AG04450 (cell line): ENCODE measurements around the gene B3GAT3. TPM values are rescaled to one million over a fixed set of nuclear protein-coding genes. Genes with fewer than 3 reads are reported as not detected.

ENCODE experiments used
- CTCF ChIA-PET: fragments of 300-600, 350-600 bp; formaldehyde crosslinking; extraction: SDS; loops from one replicate; lab custom pipeline; 2022; ENCODE audit warnings: antibody characterized with exemption, inconsistent platforms; lab: Charles Lee
- POLR2A ChIA-PET: fragments of 350-600 bp; formaldehyde crosslinking; extraction: SDS; loops from one replicate; lab custom pipeline; 2021; ENCODE audit warnings: antibody characterized with exemption, inconsistent platforms; lab: Yijun Ruan, JAX
- DNase-seq: peaks from one replicate; pipeline ENCODE4 v3.0.0-alpha.2; 2011; ENCODE audit warnings: low read depth, low spot score
- H3K27ac ChIP-seq: one replicate; pipeline ENCODE4 v1.5.1; 2012; ENCODE audit warnings: low read depth, low read length, control low read depth
- H3K27me3 ChIP-seq: one replicate; pipeline ENCODE4 v1.6.0; 2012; ENCODE audit warnings: low read length; ENCODE audit not compliant: control insufficient read depth, insufficient read depth
- H3K4me3 ChIP-seq: 2 replicates; pipeline ENCODE4 v1.5.1; 2011; ENCODE audit warnings: mild to moderate bottlenecking, low read depth, low read length, control low read depth
- H3K9me3 ChIP-seq: 2 replicates; pipeline ENCODE4 v1.5.1; 2012; ENCODE audit warnings: low read length; ENCODE audit not compliant: control insufficient read depth, insufficient read depth
- CTCF ChIP-seq: IDR thresholded peaks from 2 replicates; pipeline ENCODE4 v1.5.1; 2011; ENCODE audit warnings: low read depth, low read length, control low read depth, inconsistent platforms
- polyA plus RNA-seq: library from polyadenylated mRNA; depleted of rRNA; stranded (reverse); fragments of >200 nt; gene quantifications from 2 replicates; pipeline ENCODE4 v1.2.3, GENCODE V29; 2011

B3GAT3 gene
- polyA plus RNA-seq, 1 experiment = 14.5 TPM

- ChIA-PET POLR2A (interaction anchor here (0.6 to 2.0 kb wide), 13 partner anchors 16 to 228 kb away, joined by 3 to 33 read pairs (median 4); partner anchors contain the start of genes B3GAT3, C11orf98, CSKMT and EEF1G), CTCF (interaction anchor here (0.7 to 1.6 kb wide), 3 partner anchors 19 to 252 kb away, joined by 3 to 9 read pairs (median 3); partner anchors contain the start of genes C11orf98 and CSKMT)
- peak; percentile 93 for DNase-seq
- Histone ChIP-seq H3K27ac (peak within 1 kb of the TSS; percentile 94), H3K9me3 (peaks cover 6% of the 10 kb centered on the region; the same call in 1 of the 2 replicates), H3K4me3 (peak within 1 kb of the TSS; percentile 93), H3K27me3 (no peaks in the 10 kb centered on the region)
- no peak for TF ChIP-seq CTCF
These were observed 24.4 kb upstream of the B3GAT3 start, which contains the start of gene GANAB for GRCh38 chr11:62645946-62646824. GANAB (minus strand) TSS chr11:62646613; CDS start chr11:62646599, 14 bp downstream.

GRCh38 chr11:62645671-62645945, 23.8 kb upstream of the B3GAT3 start:
- Histone ChIP-seq H3K27me3 (no peaks in the 10 kb centered on the region), H3K4me3 (peak overlapping the region; percentile 93), H3K27ac (peak overlapping the region; percentile 94), H3K9me3 (peaks cover 6% of the 10 kb centered on the region; the same call in 1 of the 2 replicates)
- no peak for DNase-seq
- TF ChIP-seq CTCF = no peak
- ChIA-PET POLR2A (interaction anchor here (0.8 to 2.0 kb wide), 6 partner anchors 19 to 72 kb away, joined by 3 to 33 read pairs (median 5); partner anchors contain the start of genes B3GAT3, C11orf98, CSKMT and EEF1G), CTCF (interaction anchor here (0.9 kb wide), 1 partner anchor 251 kb away, joined by 3 read pairs; no protein-coding TSS in a partner anchor)

- DNase-seq = no peak
- POLR2A ChIA-PET = interaction anchor here (0.7 to 0.8 kb wide), 2 partner anchors 9 to 21 kb away, joined by 3 to 5 read pairs; partner anchors contain the start of genes C11orf98, CSKMT and INTS5
- TF ChIP-seq CTCF = no peak
- Histone ChIP-seq H3K4me3 (no peak overlapping the region), H3K9me3 (peaks cover 6% of the 10 kb centered on the region; the same call in 1 of the 2 replicates), H3K27ac (no peak overlapping the region), H3K27me3 (no peaks in the 10 kb centered on the region)
- CTCF ChIA-PET = no interaction called here
These were observed 22.4 kb upstream of the B3GAT3 start for GRCh38 chr11:62644220-62644619.

GRCh38 chr11:62632492-62632891, 10.7 kb upstream of the B3GAT3 start:
- CTCF ChIA-PET = no interaction called here
- Histone ChIP-seq H3K27ac (no peak overlapping the region), H3K27me3 (no peaks in the 10 kb centered on the region), H3K9me3 (no peaks in the 10 kb centered on the region), H3K4me3 (no peak overlapping the region)
- DNase-seq = no peak
- POLR2A ChIA-PET = interaction anchor here (1.3 kb wide), 1 partner anchor 33 kb away, joined by 4 read pairs; the partner anchor contains the start of genes C11orf98 and CSKMT
- TF ChIP-seq CTCF = no peak
